Choroid plexus epithelial cell (primary cell): ENCODE data around the gene TANC1.

Experiments
- DNase-seq: peaks from one replicate; pipeline ENCODE4 v3.0.0-alpha.2; 2010; ENCODE audit warnings: low read depth
- H3K4me3 ChIP-seq: 2 replicates; pipeline ENCODE4 v1.5.1; 2011; ENCODE audit warnings: low read depth, mild to moderate bottlenecking, control low read depth, low read length, moderate library complexity
- CTCF ChIP-seq: conservative IDR thresholded peaks from 2 replicates; pipeline ENCODE4 v1.5.1; 2011; ENCODE audit warnings: low read depth, mild to moderate bottlenecking, control low read depth, inconsistent platforms, low read length, moderate library complexity

TANC1 gene

GRCh38 chr2:159172403-159172802 lies 204.0 kb downstream of the TANC1 start:
- TF ChIP-seq CTCF: no peak
- H3K4me3 ChIP-seq: no peak overlapping the region
- no peak for DNase-seq

- no peak for TF ChIP-seq CTCF
- DNase-seq: no peak
- H3K4me3 ChIP-seq: no peak overlapping the region
Observed at GRCh38 chr2:159174759-159175158, 206.3 kb downstream of the TANC1 start.

GRCh38 chr2:159175182-159175581 lies 206.7 kb downstream of the TANC1 start:
- H3K4me3 ChIP-seq: no peak overlapping the region
- no peak for TF ChIP-seq CTCF
- DNase-seq: no peak

- TF ChIP-seq CTCF: no peak
- no peak overlapping the region for H3K4me3 ChIP-seq
- no peak for DNase-seq
Observed at GRCh38 chr2:159175927-159176326, 207.5 kb downstream of the TANC1 start.

- H3K4me3 ChIP-seq: no peak overlapping the region
- TF ChIP-seq CTCF: peak; percentile 8
- no peak for DNase-seq
Observed at GRCh38 chr2:159176555-159176954, 208.1 kb downstream of the TANC1 start.

GRCh38 chr2:159177357-159177756 lies 208.9 kb downstream of the TANC1 start:
- no peak overlapping the region for H3K4me3 ChIP-seq
- DNase-seq: no peak
- no peak for TF ChIP-seq CTCF

GRCh38 chr2:159177957-159178356 lies 209.5 kb downstream of the TANC1 start:
- no peak for DNase-seq
- no peak overlapping the region for H3K4me3 ChIP-seq
- no peak for TF ChIP-seq CTCF
